Measurements from ENCODE around the gene PDE4D. TPM values are rescaled to one million over a fixed set of nuclear protein-coding genes. Genes with fewer than 3 reads are reported as not detected.

The PDE4D gene
- total RNA-seq, 1 experiment from 2014 or later, result 2.4 TPM

DNA sequence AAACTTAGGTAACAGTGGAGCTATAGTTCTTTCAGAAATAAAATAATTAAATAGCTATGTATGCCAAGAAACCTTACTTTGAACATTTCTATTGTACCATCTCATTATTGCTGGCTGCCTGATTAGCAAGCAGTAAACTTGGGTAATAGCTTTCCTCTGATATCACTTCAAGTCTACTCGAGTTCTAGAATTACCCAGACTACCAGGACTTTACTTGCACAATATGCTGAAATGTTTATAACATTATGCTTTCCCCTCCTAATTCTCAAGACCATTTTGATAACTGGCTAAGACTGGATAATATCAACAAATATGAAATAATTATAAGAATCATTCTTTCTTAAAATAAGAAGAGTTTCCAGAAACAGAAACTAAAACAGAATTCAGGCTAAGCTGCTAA, 798.0 kb downstream of the PDE4D start:
- Histone ChIP-seq H3K27ac (ENCODE audit: low read length) (no peak overlapping the region), H3K4me1 (ENCODE audit: control insufficient read depth, insufficient read depth, low read length) (no peaks in the 10 kb centered on the region), H3K27me3 (ENCODE audit: control insufficient read depth, insufficient read depth, low read length) (no peaks in the 10 kb centered on the region; the same call in 1 of the 2 replicates), H3K4me3 (ENCODE audit: low read depth in 2 of 2, low read length in 2 of 2) (no peak overlapping the region), H3K36me3 (ENCODE audit: control insufficient read depth, insufficient read depth, low read length) (no peaks in the 10 kb centered on the region), H3K9me3 (ENCODE audit: control insufficient read depth, insufficient read depth, low read depth, low read length) (no peaks in the 10 kb centered on the region)
- CTCF ChIA-PET, result no interaction called here
- DNase-seq (ENCODE audit: low read depth, low spot score) (no peak), ATAC-seq (no peak)
- TF ChIP-seq, protein P1, sequence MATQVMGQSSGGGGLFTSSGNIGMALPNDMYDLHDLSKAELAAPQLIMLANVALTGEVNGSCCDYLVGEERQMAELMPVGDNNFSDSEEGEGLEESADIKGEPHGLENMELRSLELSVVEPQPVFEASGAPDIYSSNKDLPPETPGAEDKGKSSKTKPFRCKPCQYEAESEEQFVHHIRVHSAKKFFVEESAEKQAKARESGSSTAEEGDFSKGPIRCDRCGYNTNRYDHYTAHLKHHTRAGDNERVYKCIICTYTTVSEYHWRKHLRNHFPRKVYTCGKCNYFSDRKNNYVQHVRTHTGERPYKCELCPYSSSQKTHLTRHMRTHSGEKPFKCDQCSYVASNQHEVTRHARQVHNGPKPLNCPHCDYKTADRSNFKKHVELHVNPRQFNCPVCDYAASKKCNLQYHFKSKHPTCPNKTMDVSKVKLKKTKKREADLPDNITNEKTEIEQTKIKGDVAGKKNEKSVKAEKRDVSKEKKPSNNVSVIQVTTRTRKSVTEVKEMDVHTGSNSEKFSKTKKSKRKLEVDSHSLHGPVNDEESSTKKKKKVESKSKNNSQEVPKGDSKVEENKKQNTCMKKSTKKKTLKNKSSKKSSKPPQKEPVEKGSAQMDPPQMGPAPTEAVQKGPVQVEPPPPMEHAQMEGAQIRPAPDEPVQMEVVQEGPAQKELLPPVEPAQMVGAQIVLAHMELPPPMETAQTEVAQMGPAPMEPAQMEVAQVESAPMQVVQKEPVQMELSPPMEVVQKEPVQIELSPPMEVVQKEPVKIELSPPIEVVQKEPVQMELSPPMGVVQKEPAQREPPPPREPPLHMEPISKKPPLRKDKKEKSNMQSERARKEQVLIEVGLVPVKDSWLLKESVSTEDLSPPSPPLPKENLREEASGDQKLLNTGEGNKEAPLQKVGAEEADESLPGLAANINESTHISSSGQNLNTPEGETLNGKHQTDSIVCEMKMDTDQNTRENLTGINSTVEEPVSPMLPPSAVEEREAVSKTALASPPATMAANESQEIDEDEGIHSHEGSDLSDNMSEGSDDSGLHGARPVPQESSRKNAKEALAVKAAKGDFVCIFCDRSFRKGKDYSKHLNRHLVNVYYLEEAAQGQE (IDR thresholded peaks at IDR 0.05; ENCODE audit: insufficient read depth in 1 of 2, low read depth in 2 of 2, low read length in 1 of 2), result no peak
- TF ChIP-seq, protein P2, sequence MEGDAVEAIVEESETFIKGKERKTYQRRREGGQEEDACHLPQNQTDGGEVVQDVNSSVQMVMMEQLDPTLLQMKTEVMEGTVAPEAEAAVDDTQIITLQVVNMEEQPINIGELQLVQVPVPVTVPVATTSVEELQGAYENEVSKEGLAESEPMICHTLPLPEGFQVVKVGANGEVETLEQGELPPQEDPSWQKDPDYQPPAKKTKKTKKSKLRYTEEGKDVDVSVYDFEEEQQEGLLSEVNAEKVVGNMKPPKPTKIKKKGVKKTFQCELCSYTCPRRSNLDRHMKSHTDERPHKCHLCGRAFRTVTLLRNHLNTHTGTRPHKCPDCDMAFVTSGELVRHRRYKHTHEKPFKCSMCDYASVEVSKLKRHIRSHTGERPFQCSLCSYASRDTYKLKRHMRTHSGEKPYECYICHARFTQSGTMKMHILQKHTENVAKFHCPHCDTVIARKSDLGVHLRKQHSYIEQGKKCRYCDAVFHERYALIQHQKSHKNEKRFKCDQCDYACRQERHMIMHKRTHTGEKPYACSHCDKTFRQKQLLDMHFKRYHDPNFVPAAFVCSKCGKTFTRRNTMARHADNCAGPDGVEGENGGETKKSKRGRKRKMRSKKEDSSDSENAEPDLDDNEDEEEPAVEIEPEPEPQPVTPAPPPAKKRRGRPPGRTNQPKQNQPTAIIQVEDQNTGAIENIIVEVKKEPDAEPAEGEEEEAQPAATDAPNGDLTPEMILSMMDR (IDR thresholded peaks at IDR 0.05), result no peak
- TF ChIP-seq TCF7L2 (IDR thresholded peaks at IDR 0.05; ENCODE audit: low read depth, low read length), result no peak
- TF ChIP-seq SIN3A (IDR thresholded peaks at IDR 0.05; ENCODE audit: borderline replicate concordance, insufficient read depth, low read depth, low read length), result no peak
- no peak for TF ChIP-seq POLR2AphosphoS5 (IDR thresholded peaks at IDR 0.05; ENCODE audit: low read depth, low read length)
- intact Hi-C loops (cut with micrococcal nuclease; ENCODE audit: unreplicated experiment) (no loop called here), in situ Hi-C loops (cut with HindIII; ENCODE audit: low pct_unique_long_range_greater_than_20kb, low sequenced_read_pairs) (no loop called here)
- BruUV-seq (replicated peaks), result no TSS peak
- POLR2A ChIA-PET, result no interaction called here

DNA sequence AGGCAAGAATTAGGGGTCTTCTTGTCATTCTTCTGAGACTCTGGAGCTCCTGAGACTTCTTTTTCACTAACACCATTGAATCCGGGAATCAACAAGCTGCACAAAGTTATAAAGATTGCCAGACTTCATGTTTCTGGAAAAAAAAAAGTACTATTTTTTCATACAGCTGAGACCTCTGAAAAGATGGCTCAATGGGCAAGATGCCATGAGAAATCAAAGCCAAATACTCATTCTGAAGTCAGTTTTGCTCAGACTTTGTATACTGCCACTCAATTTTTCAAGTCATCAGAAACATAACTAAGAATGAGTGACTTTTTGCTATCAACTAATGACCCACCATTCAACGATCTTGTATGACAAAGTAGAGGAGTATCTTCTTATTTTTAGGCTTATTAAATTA, 798.7 kb downstream of the PDE4D start:
- Histone ChIP-seq H3K27ac (ENCODE audit: low read length) (no peak overlapping the region), H3K9me3 (ENCODE audit: control insufficient read depth, insufficient read depth, low read depth, low read length) (no peaks in the 10 kb centered on the region), H3K27me3 (ENCODE audit: control insufficient read depth, insufficient read depth, low read length) (no peaks in the 10 kb centered on the region; the same call in 1 of the 2 replicates), H3K4me3 (ENCODE audit: low read depth in 2 of 2, low read length in 2 of 2) (no peak overlapping the region), H3K36me3 (ENCODE audit: control insufficient read depth, insufficient read depth, low read length) (no peaks in the 10 kb centered on the region), H3K4me1 (ENCODE audit: control insufficient read depth, insufficient read depth, low read length) (no peaks in the 10 kb centered on the region)
- no peak for ATAC-seq
- ChIA-PET CTCF (no interaction called here), POLR2A (no interaction called here)
- intact Hi-C loops (cut with micrococcal nuclease; ENCODE audit: unreplicated experiment) (no loop called here), in situ Hi-C loops (cut with HindIII; ENCODE audit: low pct_unique_long_range_greater_than_20kb, low sequenced_read_pairs) (no loop called here)
- no peak for DNase-seq (ENCODE audit: low read depth, low spot score)
- BruUV-seq (replicated peaks), result no TSS peak
- TF ChIP-seq TCF7L2 (IDR thresholded peaks at IDR 0.05; ENCODE audit: low read depth, low read length) (no peak), POLR2AphosphoS5 (IDR thresholded peaks at IDR 0.05; ENCODE audit: low read depth, low read length) (no peak), SIN3A (IDR thresholded peaks at IDR 0.05; ENCODE audit: borderline replicate concordance, insufficient read depth, low read depth, low read length) (no peak)
- TF ChIP-seq, protein P1 (IDR thresholded peaks at IDR 0.05; ENCODE audit: insufficient read depth in 1 of 2, low read depth in 2 of 2, low read length in 1 of 2), result no peak
- TF ChIP-seq, protein P2 (IDR thresholded peaks at IDR 0.05), result no peak
